CD4-positive, alpha-beta T cell (primary cell): Measurements from ENCODE around the gene MEGF11. TPM values are rescaled to one million over a fixed set of nuclear protein-coding genes. Genes with fewer than 3 reads are reported as not detected.

Experiments used
- ATAC-seq: fragments of 200-7000 bp; cut with Tn5 transposase; one replicate; pipeline ENCODE4 v1.10.0; 2022; ENCODE audit warnings: mild to moderate bottlenecking; ENCODE audit not compliant: poor library complexity
- CTCF ChIA-PET: fragments of 350-600 bp; sonication (Branson Sonifier 250); formaldehyde crosslinking; loops from one replicate; lab custom pipeline; 2021; ENCODE audit warnings: antibody characterized with exemption, inconsistent platforms; lab: Charles Lee
- POLR2A ChIA-PET: fragments of 350-600 bp; sonication (Branson Sonifier 250); formaldehyde crosslinking; loops from one replicate; lab custom pipeline; 2021; ENCODE audit warnings: antibody characterized with exemption, inconsistent platforms; lab: Charles Lee
- DNase-seq, 14 experiments: peaks; one replicate each; pipeline ENCODE4 v3.0.0-alpha.2; 2013 to 2020; ENCODE audit warnings: mixed read lengths in 2 of 14
- H3K27ac ChIP-seq, 2 donors: one replicate each; pipeline versions ENCODE4 v1.5.1 to v1.7.0; 2013; ENCODE audit warnings: low read length in 2 of 2, low read depth in 1 of 2, mild to moderate bottlenecking in 1 of 2
- H3K27me3 ChIP-seq, 2 experiments: 1 replicate in 1 of 2; 2 replicates in 1 of 2; pipeline versions ENCODE4 v1.6.1 to v1.7.0; 2013; ENCODE audit warnings: low read length in 2 of 2, control low read depth in 1 of 2, mild to moderate bottlenecking in 1 of 2, moderate library complexity in 1 of 2; ENCODE audit not compliant: insufficient read depth in 2 of 2, control insufficient read depth in 1 of 2
- H3K36me3 ChIP-seq: one replicate; pipeline ENCODE4 v1.6.1; 2013; ENCODE audit warnings: low read length, control low read depth; ENCODE audit not compliant: insufficient read depth
- H3K4me1 ChIP-seq: one replicate; pipeline ENCODE4 v1.6.1; 2013; ENCODE audit warnings: low read length, control low read depth; ENCODE audit not compliant: insufficient read depth
- H3K4me3 ChIP-seq: one replicate; pipeline ENCODE4 v1.5.1; 2013; ENCODE audit warnings: mild to moderate bottlenecking, low read length, moderate library complexity
- H3K9me3 ChIP-seq, 2 experiments: 1 replicate in 1 of 2; 2 replicates in 1 of 2; pipeline versions ENCODE4 v1.6.1 to v1.7.0; 2013; ENCODE audit warnings: low read length in 2 of 2, mild to moderate bottlenecking in 2 of 2, control low read depth in 1 of 2, moderate library complexity in 1 of 2; ENCODE audit not compliant: control insufficient read depth in 1 of 2, insufficient read depth in 1 of 2
- H3K27ac Mint-ChIP-seq: one replicate; pipeline ENCODE4 v1.8.0; 2020; ENCODE audit warnings: mixed read lengths
- H3K27me3 Mint-ChIP-seq: one replicate; pipeline ENCODE4 v1.8.0; 2021; ENCODE audit warnings: mixed read lengths
- H3K36me3 Mint-ChIP-seq: one replicate; pipeline ENCODE4 v1.8.0; 2021; ENCODE audit warnings: low read depth, mixed read lengths
- H3K4me1 Mint-ChIP-seq: one replicate; pipeline ENCODE4 v1.8.0; 2021; ENCODE audit warnings: low read depth, mixed read lengths
- H3K4me3 Mint-ChIP-seq: one replicate; pipeline ENCODE4 v1.8.0; 2020; ENCODE audit warnings: mild to moderate bottlenecking, mixed read lengths
- H3K9me3 Mint-ChIP-seq: one replicate; pipeline ENCODE4 v1.8.0; 2020; ENCODE audit warnings: mixed read lengths
- CTCF ChIP-seq: fragments of 200-600 bp; IDR thresholded peaks from one replicate; pipeline ENCODE4 v1.8.0; 2022; ENCODE audit warnings: antibody characterized with exemption, mild to moderate bottlenecking
- intact Hi-C, 2 experiments: fragments of 100-400 bp; cut with DNase I in 1 of 2; cut with micrococcal nuclease in 1 of 2; formaldehyde crosslinking; loops; one replicate each; pipeline versions ENCODE4 v1.15.1 to v1.9.0; 2023 to 2025; cut with DNase I, micrococcal nuclease
- total RNA-seq, 174 experiments: library from RNA in 2 of 174; stranded (reverse) in 2 of 174; gene quantifications; one replicate each; pipeline ENCODE4 v1.2.3 and lab custom pipeline; 2021 to 2026

Gene MEGF11
- total RNA-seq, 2 experiments from 2014 or later = not detected

- DNase-seq (peak; percentile 38 to 80 (median 67)), ATAC-seq (peak; percentile 95)
- intact Hi-C loops = loop anchor here (5.0 kb wide), 2 partner anchors 110 to 345 kb away; no protein-coding TSS in a partner anchor
- Mint-ChIP-seq H3K4me3 (peak overlapping the region; percentile 74), H3K27ac (no peak overlapping the region), H3K4me1 (peaks cover 15% of the 10 kb centered on the region), H3K9me3 (no peaks in the 10 kb centered on the region), H3K27me3 (peaks cover 42% of the 10 kb centered on the region), H3K36me3 (no peaks in the 10 kb centered on the region)
- ChIA-PET CTCF (interaction anchor here (0.6 to 1.8 kb wide), 4 partner anchors 11 to 115 kb away, joined by 3 to 4 read pairs (median 4); partner anchors contain the start of gene RAB11A), POLR2A (interaction anchor here (1.0 to 1.2 kb wide), 3 partner anchors 113 to 375 kb away, joined by 3 to 4 read pairs (median 3); partner anchors contain the start of gene RAB11A)
- no peak overlapping the region for H3K27ac ChIP-seq
- H3K36me3 ChIP-seq = no peaks in the 10 kb centered on the region
- H3K4me3 ChIP-seq = peak overlapping the region; percentile 34
- H3K27me3 ChIP-seq = peaks cover 20 to 23% of the 10 kb centered on the region in 2 experiments
- peaks cover 12% of the 10 kb centered on the region for H3K4me1 ChIP-seq
- H3K9me3 ChIP-seq = no peaks in the 10 kb centered on the region
- TF ChIP-seq CTCF = peak; percentile 32
Observed at GRCh38 chr15:65981837-65982626, 271.5 kb downstream of the MEGF11 start.

GRCh38 chr15:65980824-65981456 lies 272.6 kb downstream of the MEGF11 start:
- DNase-seq = peak in 4 of 14 experiments; percentile 5 to 32 (median 24)
- no peak for ATAC-seq
- H3K4me3 ChIP-seq = no peak overlapping the region
- H3K27me3 Mint-ChIP-seq = peaks cover 34% of the 10 kb centered on the region
- TF ChIP-seq CTCF = no peak
- no peaks in the 10 kb centered on the region for H3K9me3 Mint-ChIP-seq
- H3K27ac ChIP-seq = no peak overlapping the region
- ChIA-PET CTCF (interaction anchor here (1.5 kb wide), 1 partner anchor 10 kb away, joined by 3 read pairs; no protein-coding TSS in a partner anchor), POLR2A (no interaction called here)
- no peaks in the 10 kb centered on the region for H3K36me3 Mint-ChIP-seq
- H3K4me1 Mint-ChIP-seq = peaks cover 15% of the 10 kb centered on the region
- no peak overlapping the region for H3K27ac Mint-ChIP-seq
- H3K9me3 ChIP-seq = no peaks in the 10 kb centered on the region
- peak overlapping the region; percentile 38 for H3K4me3 Mint-ChIP-seq
- peaks cover 20 to 23% of the 10 kb centered on the region in 2 experiments for H3K27me3 ChIP-seq
- intact Hi-C loops = loop anchor here (5.0 kb wide), 2 partner anchors 109 to 344 kb away; no protein-coding TSS in a partner anchor
- H3K4me1 ChIP-seq = peaks cover 12% of the 10 kb centered on the region
- H3K36me3 ChIP-seq = no peaks in the 10 kb centered on the region

DNA sequence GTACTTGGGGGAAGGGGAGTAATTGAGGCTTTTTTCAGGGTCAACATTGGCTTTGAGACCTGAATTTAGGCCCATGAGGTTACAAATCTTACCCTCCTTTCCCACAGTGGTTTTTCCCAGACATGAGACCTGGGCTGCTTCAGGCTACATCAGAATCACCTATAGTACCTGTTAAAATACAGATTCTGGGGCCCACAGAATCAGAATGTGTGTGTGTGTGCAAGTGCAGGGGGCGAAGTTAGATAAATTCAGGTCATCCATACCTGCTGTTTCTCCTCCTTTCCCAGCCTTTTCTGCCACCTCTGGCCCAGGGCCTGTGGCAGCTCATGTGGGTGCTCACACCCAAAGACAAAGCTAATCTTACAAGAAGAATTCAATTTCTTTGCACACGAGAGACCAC lies 273.7 kb downstream of the MEGF11 start:
- CTCF ChIA-PET = no interaction called here
- no peak overlapping the region for H3K4me3 Mint-ChIP-seq

More for the DNA sequence above, 273.7 kb downstream of the MEGF11 start:
- Mint-ChIP-seq H3K9me3 (no peaks in the 10 kb centered on the region), H3K27ac (no peak overlapping the region), H3K27me3 (peaks cover 25% of the 10 kb centered on the region), H3K4me1 (peaks cover 15% of the 10 kb centered on the region), H3K36me3 (no peaks in the 10 kb centered on the region)
- H3K36me3 ChIP-seq = no peaks in the 10 kb centered on the region
- DNase-seq (no peak), ATAC-seq (no peak)
- H3K4me1 ChIP-seq = peaks cover 12% of the 10 kb centered on the region
- no peaks in the 10 kb centered on the region for H3K9me3 ChIP-seq
- intact Hi-C loops = loop anchor here (5.0 kb wide), 2 partner anchors 108 to 343 kb away; no protein-coding TSS in a partner anchor
- TF ChIP-seq CTCF = no peak
- POLR2A ChIA-PET = no interaction called here
- no peak overlapping the region for H3K4me3 ChIP-seq
- peaks cover 16 to 23% of the 10 kb centered on the region in 2 experiments for H3K27me3 ChIP-seq
- no peak overlapping the region for H3K27ac ChIP-seq
